Measurements from ENCODE around the gene NOD2. TPM values are rescaled to one million over a fixed set of nuclear protein-coding genes. Genes with fewer than 3 reads are reported as not detected.

NOD2 gene
- polyA plus RNA-seq, 1 donor: 1.4 TPM

GRCh38 chr16:50694206-50694605 is 800 bp downstream of the NOD2 start:
- no peak for DNase-seq (ENCODE audit: low read depth)

GRCh38 chr16:50695017-50696000 is 1.9 kb downstream of the NOD2 start:
- DNase-seq (ENCODE audit: low read depth): no peak

- DNase-seq (ENCODE audit: low read depth): no peak
Measured at GRCh38 chr16:50696126-50696525, 2.7 kb downstream of the NOD2 start.

- DNase-seq (ENCODE audit: low read depth): no peak
Measured at GRCh38 chr16:50696575-50697420, 3.4 kb downstream of the NOD2 start.

DNA sequence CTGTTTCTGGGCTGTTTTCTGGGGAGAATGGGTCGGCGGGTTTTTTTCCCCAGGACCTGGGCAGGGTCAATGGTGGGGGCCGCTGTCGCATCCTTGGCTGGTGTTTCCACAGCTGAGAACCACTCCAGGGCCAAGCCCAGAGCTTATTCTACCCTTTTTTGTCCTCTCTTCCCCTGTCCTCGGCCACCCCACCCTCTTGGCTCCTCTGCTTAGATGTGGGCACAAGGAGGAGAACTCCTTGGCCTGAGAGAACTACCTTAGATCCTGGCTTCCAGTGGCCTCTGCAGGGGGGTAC is 4.0 kb downstream of the NOD2 start:
- DNase-seq (ENCODE audit: low read depth): no peak

DNA sequence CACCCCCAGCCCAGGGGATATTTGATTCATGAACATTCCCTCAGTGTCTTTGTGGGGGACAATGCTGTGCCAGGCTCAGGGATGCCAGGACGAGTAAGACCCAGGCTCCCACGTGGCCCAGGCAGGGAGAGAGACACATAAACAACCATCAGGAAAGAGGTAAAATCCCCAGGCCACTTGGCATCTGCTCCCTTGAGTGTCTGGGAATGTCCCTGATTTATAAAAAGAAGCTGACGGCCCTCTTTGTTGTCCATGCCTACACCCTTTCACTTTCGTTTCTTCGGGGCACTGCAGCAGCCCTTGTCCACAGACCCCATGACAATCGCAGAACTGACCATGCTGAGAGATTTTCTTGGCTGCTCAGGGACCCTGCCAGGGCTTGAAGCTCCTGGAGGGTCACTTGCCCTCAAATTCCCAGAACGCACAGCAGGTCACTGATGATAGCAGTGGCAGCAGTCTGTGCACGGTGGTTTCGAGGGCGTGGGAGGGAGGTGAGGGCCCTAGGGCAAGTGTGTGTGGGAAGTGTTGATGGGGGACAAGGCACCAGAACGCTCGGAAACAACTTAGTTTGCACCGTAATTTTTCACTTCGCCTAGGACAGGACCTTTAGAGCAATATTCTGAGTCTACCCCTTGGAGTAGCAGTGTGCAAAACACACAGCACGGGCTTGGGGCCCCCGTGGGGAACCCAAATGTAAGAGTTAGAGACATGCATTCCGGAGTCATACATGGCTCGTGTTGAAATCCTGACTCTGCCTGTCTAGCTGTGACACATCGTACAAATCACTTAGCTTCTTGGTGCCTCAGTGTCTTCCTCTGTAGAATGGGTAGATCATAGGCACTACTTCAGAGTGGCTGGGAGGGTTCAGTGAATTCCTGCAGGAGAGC is 4.7 kb downstream of the NOD2 start:
- DNase-seq (ENCODE audit: low read depth): no peak

- DNase-seq (ENCODE audit: low read depth): no peak
Measured at GRCh38 chr16:50699326-50700159, 6.1 kb downstream of the NOD2 start.

GRCh38 chr16:50702725-50703124 is 9.3 kb downstream of the NOD2 start:
- DNase-seq (ENCODE audit: low read depth): no peak

GRCh38 chr16:50704245-50704644 is 10.8 kb downstream of the NOD2 start:
- no peak for DNase-seq (ENCODE audit: low read depth)

GRCh38 chr16:50705436-50706110 is 12.2 kb downstream of the NOD2 start:
- no peak for DNase-seq (ENCODE audit: low read depth)

DNA sequence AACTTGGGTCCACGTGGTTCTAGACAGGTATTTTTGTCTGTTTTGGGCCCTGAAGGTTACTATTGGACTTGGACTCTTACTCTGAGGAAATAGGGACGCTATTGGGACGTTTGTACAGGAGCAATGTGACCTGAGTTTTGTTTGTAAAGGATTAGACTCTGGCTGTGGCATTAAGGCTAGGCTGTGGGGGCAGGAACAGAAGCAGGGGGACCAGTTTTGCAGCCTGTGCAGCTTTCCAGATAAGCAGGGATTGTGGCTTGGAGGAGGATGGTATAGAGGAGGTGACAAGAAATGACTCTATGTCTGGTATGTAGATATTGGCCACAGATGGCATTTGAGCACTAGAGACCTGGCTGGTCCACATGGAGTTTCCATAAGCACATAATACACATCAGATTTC is 12.8 kb downstream of the NOD2 start:
- DNase-seq (ENCODE audit: low read depth): no peak

DNA sequence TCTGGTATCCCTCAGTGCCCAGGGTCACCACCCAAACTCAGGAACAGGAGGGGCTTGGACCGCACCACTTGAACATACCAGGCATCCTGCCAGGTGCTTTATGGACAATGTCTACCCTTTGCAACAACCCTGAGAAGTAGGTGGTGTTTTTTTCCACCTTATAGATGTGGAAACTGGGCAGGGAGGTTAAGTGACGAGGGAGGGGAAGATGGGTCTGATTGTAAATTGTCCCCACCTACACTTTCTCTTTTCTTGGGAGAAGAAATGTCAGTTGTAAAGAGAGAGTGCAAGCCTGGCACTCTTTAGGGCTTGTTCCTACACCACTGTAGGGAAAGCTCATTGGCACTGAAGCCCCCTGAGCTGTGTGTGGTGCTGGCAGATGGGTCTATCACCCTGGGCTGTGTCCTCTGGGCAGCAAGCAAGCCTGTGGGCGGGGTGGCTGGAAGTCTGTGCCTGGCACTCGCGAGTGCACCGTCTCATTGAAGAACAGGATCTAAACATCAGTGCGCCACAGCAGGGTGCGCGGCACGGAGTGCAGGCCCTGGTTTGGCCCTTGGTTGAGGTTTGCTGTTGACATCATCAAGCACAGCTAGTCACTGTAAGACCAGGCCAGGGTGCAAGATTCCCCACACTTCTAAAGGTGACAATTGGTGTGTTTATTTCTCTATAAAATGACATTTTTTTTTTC is 15.1 kb downstream of the NOD2 start:
- no peak for DNase-seq (ENCODE audit: low read depth)

DNA sequence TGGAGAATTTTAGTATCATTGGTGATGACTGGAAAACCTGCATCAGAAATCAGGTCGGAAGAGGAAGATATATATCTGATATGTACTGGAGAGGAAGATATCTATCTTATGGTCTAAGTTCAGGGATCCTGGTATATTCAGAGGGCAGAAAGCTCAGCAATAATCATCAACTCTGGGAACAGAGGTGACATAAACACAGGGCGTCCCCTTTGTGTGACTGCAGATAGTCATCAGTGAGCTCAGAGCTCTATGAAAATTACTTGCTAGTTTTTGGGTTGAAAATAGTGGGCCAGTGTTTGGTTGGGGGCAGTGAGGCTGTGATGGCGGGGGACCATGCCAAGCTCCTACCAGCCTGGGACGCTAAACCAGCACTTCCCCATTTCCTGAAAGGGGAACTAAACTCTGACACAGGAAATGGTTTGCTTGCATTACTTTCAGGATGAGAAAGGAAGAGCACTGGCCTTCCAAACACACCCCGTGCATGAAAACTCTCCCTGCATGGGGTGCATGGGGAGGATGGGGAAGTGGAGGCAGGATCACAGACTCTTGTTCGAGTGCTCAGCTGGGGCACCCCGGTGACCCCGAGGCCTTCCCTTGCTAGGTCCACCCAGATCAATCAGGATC is 15.8 kb downstream of the NOD2 start:
- no peak for DNase-seq (ENCODE audit: low read depth)

GRCh38 chr16:50709980-50710379 is 16.6 kb downstream of the NOD2 start:
- DNase-seq (ENCODE audit: low read depth): no peak

DNA sequence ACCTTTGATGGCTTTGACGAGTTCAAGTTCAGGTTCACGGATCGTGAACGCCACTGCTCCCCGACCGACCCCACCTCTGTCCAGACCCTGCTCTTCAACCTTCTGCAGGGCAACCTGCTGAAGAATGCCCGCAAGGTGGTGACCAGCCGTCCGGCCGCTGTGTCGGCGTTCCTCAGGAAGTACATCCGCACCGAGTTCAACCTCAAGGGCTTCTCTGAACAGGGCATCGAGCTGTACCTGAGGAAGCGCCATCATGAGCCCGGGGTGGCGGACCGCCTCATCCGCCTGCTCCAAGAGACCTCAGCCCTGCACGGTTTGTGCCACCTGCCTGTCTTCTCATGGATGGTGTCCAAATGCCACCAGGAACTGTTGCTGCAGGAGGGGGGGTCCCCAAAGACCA is 17.6 kb downstream of the NOD2 start:
- DNase-seq (ENCODE audit: low read depth): no peak

GRCh38 chr16:50711862-50712559 is 18.6 kb downstream of the NOD2 start:
- no peak for DNase-seq (ENCODE audit: low read depth)

- no peak for DNase-seq (ENCODE audit: low read depth)
Measured at GRCh38 chr16:50712560-50712898, 19.1 kb downstream of the NOD2 start.

DNA sequence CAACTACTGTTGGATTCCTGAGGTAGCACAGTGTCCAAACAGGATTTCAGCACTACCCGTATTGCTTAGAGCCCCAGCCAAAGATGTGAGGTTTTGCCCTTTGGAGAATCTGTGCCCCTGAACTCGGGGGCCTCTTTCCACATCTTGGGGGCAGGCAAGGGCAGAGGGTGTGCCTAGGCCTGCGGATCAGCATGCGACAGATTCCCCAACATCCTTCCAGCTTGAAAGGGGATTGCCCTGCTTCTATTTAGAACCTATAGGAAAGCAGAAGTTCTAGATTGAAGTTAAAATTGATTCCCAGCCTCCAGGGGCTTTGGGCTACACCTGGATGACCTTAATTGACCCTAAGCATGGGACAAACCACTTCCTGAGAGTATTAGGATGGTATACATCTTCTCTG is 19.6 kb downstream of the NOD2 start:
- no peak for DNase-seq (ENCODE audit: low read depth)

- no peak for DNase-seq (ENCODE audit: low read depth)
Measured at GRCh38 chr16:50717091-50717490, 23.7 kb downstream of the NOD2 start.

Data from forelimb muscle (tissue), 1 donor.